ENCODE measurements around the gene LRRTM4.

- TF ChIP-seq POLR2AphosphoS5 (IDR thresholded peaks at IDR 0.05) (no peak), CTCF (IDR thresholded peaks at IDR 0.05) (no peak), POLR2A (IDR thresholded peaks at IDR 0.05) (no peak)
Observed at GRCh38 chr2:77397763-77398162, 124.4 kb downstream of the LRRTM4 start.

Measured in upper lobe of left lung (tissue), 4 donors.